A673 (cell line): ENCODE results near the gene ITSN2.

ENCODE experiments used
- CTCF ChIP-seq: fragments of 300-800, 200-600 bp; sonication (generic); conservative IDR thresholded peaks from 2 replicates; pipeline ENCODE4 v1.5.1; 2017; ENCODE audit warnings: low read depth, mild to moderate bottlenecking, antibody characterized with exemption, low read length, moderate library complexity, mixed read lengths
- EZH2 ChIP-seq: fragments of 200-600 bp; sonication (generic); IDR thresholded peaks from 2 replicates; pipeline ENCODE4 v1.6.1; 2017; ENCODE audit warnings: borderline replicate concordance, low read depth, mild to moderate bottlenecking, mixed read lengths, antibody characterized with exemption, low read length; ENCODE audit not compliant: poor library complexity, severe bottlenecking

DNA sequence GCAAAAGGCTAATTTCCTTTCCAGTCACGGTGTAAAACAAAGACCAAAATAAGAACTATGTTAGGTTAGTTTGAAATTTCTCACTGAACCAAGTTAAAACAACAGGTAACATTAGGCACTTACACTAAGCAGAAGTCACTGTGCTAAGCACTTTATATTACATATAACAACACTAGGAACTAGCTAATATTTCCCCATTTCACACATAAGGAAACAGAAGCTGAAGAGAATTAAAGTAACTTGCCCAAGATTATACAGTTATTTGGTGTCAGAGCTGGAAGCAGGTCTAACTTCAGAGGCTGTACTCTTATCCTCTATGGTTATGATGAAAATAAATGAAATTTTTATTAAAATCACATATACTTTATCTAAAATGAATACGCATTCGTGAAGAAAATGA lies 5.9 kb downstream of the ITSN2 start:
- TF ChIP-seq CTCF (no peak), EZH2 (no peak)
